GM12801 (cell line): ENCODE results near the gene FTH1.

Experiments
- CTCF ChIP-seq: IDR thresholded peaks from one replicate; pipeline ENCODE4 v1.5.1; 2011; ENCODE audit warnings: control low read depth; ENCODE audit not compliant: insufficient read length; ENCODE audit errors: extremely low read depth

FTH1 gene

GRCh38 chr11:61963282-61964057 is 4.0 kb downstream of the FTH1 start:
- TF ChIP-seq CTCF = no peak

- no peak for TF ChIP-seq CTCF
These were observed 4.5 kb downstream of the FTH1 start for GRCh38 chr11:61963016-61963281.

GRCh38 chr11:61962213-61963015 is 5.0 kb downstream of the FTH1 start:
- no peak for TF ChIP-seq CTCF

- TF ChIP-seq CTCF = no peak
These were observed 5.7 kb downstream of the FTH1 start for GRCh38 chr11:61961570-61962212.

GRCh38 chr11:61960532-61960931 is 6.9 kb downstream of the FTH1 start:
- no peak for TF ChIP-seq CTCF

GRCh38 chr11:61959678-61960077 is 7.8 kb downstream of the FTH1 start:
- no peak for TF ChIP-seq CTCF

GRCh38 chr11:61959114-61959513 is 8.3 kb downstream of the FTH1 start:
- TF ChIP-seq CTCF = no peak
